CD4-positive, alpha-beta T cell (primary cell): Measurements from ENCODE around the gene PDE3B. TPM values are rescaled to one million over a fixed set of nuclear protein-coding genes. Genes with fewer than 3 reads are reported as not detected.

Experiments used
- ATAC-seq: fragments of 200-7000 bp; cut with Tn5 transposase; one replicate; pipeline ENCODE4 v1.10.0; 2022; ENCODE audit warnings: mild to moderate bottlenecking; ENCODE audit not compliant: poor library complexity
- CTCF ChIA-PET: fragments of 350-600 bp; sonication (Branson Sonifier 250); formaldehyde crosslinking; loops from one replicate; lab custom pipeline; 2021; ENCODE audit warnings: antibody characterized with exemption, inconsistent platforms; lab: Charles Lee
- POLR2A ChIA-PET: fragments of 350-600 bp; sonication (Branson Sonifier 250); formaldehyde crosslinking; loops from one replicate; lab custom pipeline; 2021; ENCODE audit warnings: antibody characterized with exemption, inconsistent platforms; lab: Charles Lee
- DNase-seq, 14 experiments: peaks; one replicate each; pipeline ENCODE4 v3.0.0-alpha.2; 2013 to 2020; ENCODE audit warnings: mixed read lengths in 2 of 14
- H3K27ac ChIP-seq, 2 donors: one replicate each; pipeline versions ENCODE4 v1.5.1 to v1.7.0; 2013; ENCODE audit warnings: low read length in 2 of 2, low read depth in 1 of 2, mild to moderate bottlenecking in 1 of 2
- H3K27me3 ChIP-seq, 2 experiments: 1 replicate in 1 of 2; 2 replicates in 1 of 2; pipeline versions ENCODE4 v1.6.1 to v1.7.0; 2013; ENCODE audit warnings: low read length in 2 of 2, control low read depth in 1 of 2, mild to moderate bottlenecking in 1 of 2, moderate library complexity in 1 of 2; ENCODE audit not compliant: insufficient read depth in 2 of 2, control insufficient read depth in 1 of 2
- H3K36me3 ChIP-seq: one replicate; pipeline ENCODE4 v1.6.1; 2013; ENCODE audit warnings: low read length, control low read depth; ENCODE audit not compliant: insufficient read depth
- H3K4me1 ChIP-seq: one replicate; pipeline ENCODE4 v1.6.1; 2013; ENCODE audit warnings: low read length, control low read depth; ENCODE audit not compliant: insufficient read depth
- H3K4me3 ChIP-seq: one replicate; pipeline ENCODE4 v1.5.1; 2013; ENCODE audit warnings: mild to moderate bottlenecking, low read length, moderate library complexity
- H3K9me3 ChIP-seq, 2 experiments: 1 replicate in 1 of 2; 2 replicates in 1 of 2; pipeline versions ENCODE4 v1.6.1 to v1.7.0; 2013; ENCODE audit warnings: low read length in 2 of 2, mild to moderate bottlenecking in 2 of 2, control low read depth in 1 of 2, moderate library complexity in 1 of 2; ENCODE audit not compliant: control insufficient read depth in 1 of 2, insufficient read depth in 1 of 2
- H3K27ac Mint-ChIP-seq: one replicate; pipeline ENCODE4 v1.8.0; 2020; ENCODE audit warnings: mixed read lengths
- H3K27me3 Mint-ChIP-seq: one replicate; pipeline ENCODE4 v1.8.0; 2021; ENCODE audit warnings: mixed read lengths
- H3K36me3 Mint-ChIP-seq: one replicate; pipeline ENCODE4 v1.8.0; 2021; ENCODE audit warnings: low read depth, mixed read lengths
- H3K4me1 Mint-ChIP-seq: one replicate; pipeline ENCODE4 v1.8.0; 2021; ENCODE audit warnings: low read depth, mixed read lengths
- H3K4me3 Mint-ChIP-seq: one replicate; pipeline ENCODE4 v1.8.0; 2020; ENCODE audit warnings: mild to moderate bottlenecking, mixed read lengths
- H3K9me3 Mint-ChIP-seq: one replicate; pipeline ENCODE4 v1.8.0; 2020; ENCODE audit warnings: mixed read lengths
- intact Hi-C, 2 experiments: fragments of 100-400 bp; cut with DNase I in 1 of 2; cut with micrococcal nuclease in 1 of 2; formaldehyde crosslinking; loops; one replicate each; pipeline versions ENCODE4 v1.15.1 to v1.9.0; 2023 to 2025; cut with DNase I, micrococcal nuclease
- total RNA-seq, 174 experiments: library from RNA in 2 of 174; stranded (reverse) in 2 of 174; gene quantifications; one replicate each; pipeline ENCODE4 v1.2.3 and lab custom pipeline; 2021 to 2026
- TF ChIP-seq, protein P1 (sequence below): fragments of 200-600 bp; IDR thresholded peaks from one replicate; pipeline ENCODE4 v1.8.0; 2022; ENCODE audit warnings: antibody characterized with exemption, mild to moderate bottlenecking

Gene PDE3B
- total RNA-seq, 2 experiments from 2014 or later, result 103 to 106 TPM

DNA sequence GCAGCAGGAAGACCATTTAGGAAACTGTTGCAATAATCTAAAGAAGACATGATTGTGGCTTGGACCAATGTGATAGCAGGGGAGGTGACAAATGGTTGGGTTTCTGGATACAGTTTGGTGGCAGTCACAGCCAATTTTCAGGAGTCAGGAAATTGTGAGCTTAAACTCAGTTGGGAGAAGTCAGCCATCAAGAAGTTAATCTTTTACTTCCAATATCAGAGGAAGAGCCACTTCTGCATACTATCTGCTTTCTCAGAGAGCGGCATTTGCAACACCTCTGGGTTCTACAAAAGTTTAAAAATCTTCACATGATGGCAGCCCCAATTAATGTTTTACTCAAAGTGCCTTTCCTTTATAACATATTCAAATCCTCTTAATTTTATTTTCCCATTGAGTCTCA, 33.7 kb upstream of the PDE3B start:
- ATAC-seq, result no peak
- CTCF ChIA-PET, result interaction anchor here (1.1 to 1.6 kb wide), 3 partner anchors 14 to 34 kb away, joined by 3 read pairs; partner anchors contain the start of gene PDE3B
- no peak for DNase-seq
- Mint-ChIP-seq H3K9me3 (peaks cover 3% of the 10 kb centered on the region), H3K4me1 (peaks cover 28% of the 10 kb centered on the region), H3K4me3 (no peak overlapping the region), H3K36me3 (peaks cover 61% of the 10 kb centered on the region), H3K27ac (no peak overlapping the region), H3K27me3 (no peaks in the 10 kb centered on the region)
- Histone ChIP-seq H3K9me3 (no peaks in the 10 kb centered on the region), H3K27me3 (no peaks in the 10 kb centered on the region), H3K27ac (no peak overlapping the region), H3K4me1 (no peaks in the 10 kb centered on the region), H3K4me3 (no peak overlapping the region), H3K36me3 (peaks cover 29% of the 10 kb centered on the region)
- POLR2A ChIA-PET, result interaction anchor here (0.6 kb wide), 1 partner anchor 32 kb away, joined by 3 read pairs; no protein-coding TSS in a partner anchor
- intact Hi-C loops, result no loop called here
- TF ChIP-seq, protein P1, sequence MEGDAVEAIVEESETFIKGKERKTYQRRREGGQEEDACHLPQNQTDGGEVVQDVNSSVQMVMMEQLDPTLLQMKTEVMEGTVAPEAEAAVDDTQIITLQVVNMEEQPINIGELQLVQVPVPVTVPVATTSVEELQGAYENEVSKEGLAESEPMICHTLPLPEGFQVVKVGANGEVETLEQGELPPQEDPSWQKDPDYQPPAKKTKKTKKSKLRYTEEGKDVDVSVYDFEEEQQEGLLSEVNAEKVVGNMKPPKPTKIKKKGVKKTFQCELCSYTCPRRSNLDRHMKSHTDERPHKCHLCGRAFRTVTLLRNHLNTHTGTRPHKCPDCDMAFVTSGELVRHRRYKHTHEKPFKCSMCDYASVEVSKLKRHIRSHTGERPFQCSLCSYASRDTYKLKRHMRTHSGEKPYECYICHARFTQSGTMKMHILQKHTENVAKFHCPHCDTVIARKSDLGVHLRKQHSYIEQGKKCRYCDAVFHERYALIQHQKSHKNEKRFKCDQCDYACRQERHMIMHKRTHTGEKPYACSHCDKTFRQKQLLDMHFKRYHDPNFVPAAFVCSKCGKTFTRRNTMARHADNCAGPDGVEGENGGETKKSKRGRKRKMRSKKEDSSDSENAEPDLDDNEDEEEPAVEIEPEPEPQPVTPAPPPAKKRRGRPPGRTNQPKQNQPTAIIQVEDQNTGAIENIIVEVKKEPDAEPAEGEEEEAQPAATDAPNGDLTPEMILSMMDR, result no peak

DNA sequence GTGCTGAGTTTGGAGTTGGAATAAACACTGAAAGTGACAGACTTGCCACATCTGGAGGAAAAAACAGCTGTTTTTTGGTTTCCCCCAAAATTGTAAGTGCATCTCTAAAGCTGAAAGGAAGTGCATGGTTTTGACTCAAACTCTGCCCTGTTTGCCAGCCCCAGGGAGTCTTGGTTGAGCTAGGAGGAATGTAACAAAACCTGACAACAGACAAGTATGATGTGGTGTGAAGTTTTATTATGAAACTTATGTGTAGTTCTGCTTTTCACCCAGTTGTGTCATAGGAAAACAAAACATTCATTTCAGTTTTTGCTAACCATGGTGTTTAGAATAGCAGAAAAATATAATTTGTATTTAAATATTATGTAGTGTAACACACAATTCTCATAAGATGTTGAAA, 31.7 kb upstream of the PDE3B start:
- H3K27me3 Mint-ChIP-seq, result no peaks in the 10 kb centered on the region
- Histone ChIP-seq H3K27ac (no peak overlapping the region), H3K4me3 (no peak overlapping the region), H3K36me3 (peaks cover 20% of the 10 kb centered on the region), H3K4me1 (no peaks in the 10 kb centered on the region), H3K9me3 (no peaks in the 10 kb centered on the region), H3K27me3 (no peaks in the 10 kb centered on the region)
- peaks cover 43% of the 10 kb centered on the region for H3K36me3 Mint-ChIP-seq
- ChIA-PET CTCF (interaction anchor here (1.0 kb wide), 1 partner anchor 11 kb away, joined by 3 read pairs; no protein-coding TSS in a partner anchor), POLR2A (interaction anchor here (0.7 to 1.7 kb wide), 3 partner anchors 14 to 33 kb away, joined by 3 read pairs; no protein-coding TSS in a partner anchor)
- intact Hi-C loops, result no loop called here
- peaks cover 3% of the 10 kb centered on the region for H3K9me3 Mint-ChIP-seq
- ATAC-seq, result no peak
- no peak overlapping the region for H3K4me3 Mint-ChIP-seq
- peaks cover 42% of the 10 kb centered on the region for H3K4me1 Mint-ChIP-seq
- TF ChIP-seq, protein P1, result no peak
- peak in 2 of 14 experiments; percentile 18 to 20 for DNase-seq
- peak overlapping the region; percentile 50 for H3K27ac Mint-ChIP-seq

DNA sequence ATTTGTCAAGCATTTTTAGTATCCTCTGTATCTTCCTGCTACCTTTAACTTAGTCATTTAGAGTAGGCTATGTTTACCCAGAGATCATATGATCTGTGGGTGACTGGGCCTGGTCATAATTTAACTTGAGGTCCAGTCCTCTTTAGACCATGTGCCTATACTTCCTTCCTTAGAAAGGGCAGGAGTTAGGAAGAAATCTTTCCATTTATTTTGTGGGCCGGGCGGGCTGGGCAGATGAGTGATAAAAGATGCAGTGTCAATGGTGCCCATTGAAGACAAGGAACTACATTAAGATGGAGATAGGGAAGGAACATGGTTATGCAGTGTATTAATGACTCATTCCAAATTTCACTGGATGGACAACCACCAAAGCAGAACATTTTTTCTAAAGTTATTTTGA, 30.9 kb upstream of the PDE3B start:
- no peak for ATAC-seq

More for the DNA sequence above, 30.9 kb upstream of the PDE3B start:
- intact Hi-C loops, result no loop called here
- Histone ChIP-seq H3K36me3 (peaks cover 12% of the 10 kb centered on the region), H3K27ac (no peak overlapping the region), H3K4me3 (no peak overlapping the region), H3K27me3 (no peaks in the 10 kb centered on the region), H3K9me3 (no peaks in the 10 kb centered on the region), H3K4me1 (no peaks in the 10 kb centered on the region)
- peaks cover 35% of the 10 kb centered on the region for H3K36me3 Mint-ChIP-seq
- TF ChIP-seq, protein P1, result no peak
- H3K27me3 Mint-ChIP-seq, result no peaks in the 10 kb centered on the region
- no peak overlapping the region for H3K4me3 Mint-ChIP-seq
- H3K9me3 Mint-ChIP-seq, result no peaks in the 10 kb centered on the region
- DNase-seq, result no peak
- peaks cover 50% of the 10 kb centered on the region for H3K4me1 Mint-ChIP-seq
- CTCF ChIA-PET, result no interaction called here
- POLR2A ChIA-PET, result no interaction called here
- H3K27ac Mint-ChIP-seq, result no peak overlapping the region
